COLO668 (cell line): ENCODE results near the gene NEDD9.
A peak's percentile ranks its signal among the peaks of the same experiment; 100 is the strongest.

Experiments used
- DNase-seq: peaks from one replicate; lab custom pipeline; 2025; ENCODE audit not compliant: unreplicated experiment; lab: John Stamatoyannopoulos, UW

Gene NEDD9

GRCh38 chr6:11146117-11146826 is 86.2 kb downstream of the NEDD9 start:
- no peak for DNase-seq

GRCh38 chr6:11144393-11144851 is 88.0 kb downstream of the NEDD9 start:
- DNase-seq, result peak; percentile 56

DNA sequence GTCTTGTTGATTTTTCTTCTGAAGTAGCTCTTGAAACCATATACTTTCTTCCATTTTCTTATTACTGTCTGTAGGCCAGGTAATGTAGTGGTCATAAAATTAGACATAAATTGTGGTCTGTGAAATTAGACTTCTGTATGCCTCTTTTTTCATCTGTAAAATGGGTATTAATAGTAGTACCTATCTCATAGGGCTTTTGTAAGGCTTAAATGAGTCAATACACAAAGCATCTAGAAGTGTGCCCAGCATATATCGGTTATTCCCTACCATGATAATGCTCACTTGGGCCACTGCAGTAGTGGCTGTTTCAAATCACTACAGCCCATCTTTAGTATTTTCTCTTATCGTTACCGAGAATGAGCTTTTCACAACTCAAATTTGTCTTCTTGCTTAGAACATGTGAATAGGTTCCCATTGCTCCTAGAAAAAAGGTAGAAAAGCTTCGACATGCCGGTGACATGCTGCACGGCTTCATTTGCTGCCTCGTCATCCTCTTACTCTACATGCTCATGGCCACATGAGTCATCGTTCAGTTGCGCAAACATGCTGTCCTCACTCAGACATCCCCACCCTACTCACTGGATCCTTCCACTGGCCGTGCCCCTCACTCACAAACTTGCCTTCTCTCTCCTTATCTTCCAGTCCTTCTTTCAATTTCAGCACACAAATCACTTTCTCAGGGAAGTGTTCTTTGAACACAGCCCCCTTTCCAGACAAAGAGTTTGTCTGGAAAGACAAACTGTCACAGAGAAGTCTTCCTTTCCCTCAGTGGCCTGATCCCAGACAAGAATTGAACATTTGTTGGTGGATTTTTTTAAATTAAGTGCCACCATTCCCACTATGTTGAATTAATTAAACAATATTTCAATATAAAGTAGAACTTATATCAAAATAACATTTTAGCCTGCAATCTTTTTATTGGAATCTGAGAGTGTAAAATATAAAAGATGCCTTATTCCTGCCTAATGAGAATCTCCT is 88.8 kb downstream of the NEDD9 start:
- DNase-seq, result peak; percentile 8

DNA sequence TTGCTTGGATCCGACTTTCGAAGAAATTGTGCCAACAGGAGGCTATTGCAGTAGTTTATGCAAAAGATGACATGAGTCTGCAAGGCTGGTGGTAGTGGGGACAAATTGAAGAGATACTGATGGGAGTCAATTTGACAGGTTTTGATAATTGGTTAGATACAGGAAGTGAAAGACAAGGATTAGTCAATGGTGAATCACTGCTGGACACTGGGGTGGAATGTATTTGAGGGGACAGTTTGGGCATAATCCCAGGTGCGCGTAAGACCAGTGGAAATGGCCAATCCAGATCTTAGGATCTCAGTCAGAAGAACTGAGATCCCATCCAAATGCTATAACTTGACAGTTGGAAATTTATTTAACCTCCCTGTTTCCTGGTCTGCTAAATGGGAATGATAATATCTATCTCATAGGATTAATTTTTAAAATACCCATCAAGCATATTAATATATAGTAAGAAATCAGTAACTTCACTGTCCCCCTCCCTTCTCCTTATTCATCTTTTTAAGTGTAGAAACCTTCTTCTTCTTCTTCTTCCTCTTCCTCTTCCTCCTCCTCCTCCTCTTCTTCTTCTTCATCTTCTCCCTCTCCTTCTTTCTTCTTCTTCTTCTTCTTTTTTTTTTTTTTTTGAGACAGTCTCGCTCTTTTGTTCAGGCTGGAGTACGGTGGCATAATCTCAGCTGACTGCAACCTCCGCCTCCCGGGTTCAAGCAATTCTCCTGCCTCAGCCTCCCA is 90.0 kb downstream of the NEDD9 start:
- DNase-seq, result no peak

DNA sequence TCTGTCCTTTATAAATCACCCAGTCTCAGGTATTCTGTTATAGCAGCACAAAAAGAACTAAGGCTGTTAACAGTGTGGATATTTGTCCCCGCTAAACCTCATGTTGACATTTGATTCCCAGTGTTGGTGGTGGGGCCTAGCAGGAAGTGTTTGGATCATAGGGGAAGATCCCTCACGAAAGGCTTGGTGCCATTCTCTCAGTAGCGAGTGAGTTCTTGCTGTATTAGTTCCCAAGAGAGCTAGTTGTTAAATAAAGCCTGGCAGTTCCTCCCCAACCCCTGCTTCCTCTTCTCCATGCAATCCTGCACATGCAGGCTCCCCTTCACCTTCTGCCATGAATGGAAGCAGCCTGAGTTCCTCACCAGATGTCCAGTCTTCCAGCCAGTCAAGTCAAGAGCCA is 91.2 kb downstream of the NEDD9 start:
- no peak for DNase-seq

GRCh38 chr6:11140056-11140455 is 92.4 kb downstream of the NEDD9 start:
- DNase-seq, result no peak

- DNase-seq, result no peak
These were observed 93.2 kb downstream of the NEDD9 start for GRCh38 chr6:11139051-11139960.

GRCh38 chr6:11136809-11137208 is 95.7 kb downstream of the NEDD9 start:
- DNase-seq, result no peak
